NT2/D1 (cell line): Measurements from ENCODE around the gene DCHS1.

ENCODE experiments used
- DNase-seq: peaks from one replicate; pipeline ENCODE4 v3.0.0-alpha.2; 2011; ENCODE audit warnings: low read depth, low spot score
- H3K27me3 ChIP-seq: 2 replicates; pipeline ENCODE4 v1.6.0; 2011; ENCODE audit warnings: mild to moderate bottlenecking; ENCODE audit not compliant: insufficient read length, insufficient read depth
- H3K36me3 ChIP-seq: 2 replicates; pipeline ENCODE4 v1.6.1; 2011; ENCODE audit warnings: mild to moderate bottlenecking, low read length, mixed read lengths; ENCODE audit not compliant: insufficient read depth, insufficient read length
- H3K4me1 ChIP-seq: 2 replicates; pipeline ENCODE4 v1.5.1; 2011; ENCODE audit not compliant: insufficient read depth, insufficient read length
- H3K4me3 ChIP-seq: 2 replicates; pipeline ENCODE4 v1.5.1; 2011; ENCODE audit warnings: low read depth; ENCODE audit not compliant: insufficient read length
- H3K9ac ChIP-seq: 2 replicates; pipeline ENCODE4 v1.6.0; 2011; ENCODE audit warnings: low read depth; ENCODE audit not compliant: insufficient read length
- H3K9me3 ChIP-seq: 2 replicates; pipeline ENCODE4 v1.5.1; 2011; ENCODE audit warnings: mild to moderate bottlenecking, low read length; ENCODE audit not compliant: insufficient read depth
- SUZ12 ChIP-seq: IDR thresholded peaks from 2 replicates; pipeline ENCODE4 v1.6.1; 2011; ENCODE audit not compliant: insufficient read length, insufficient read depth; ENCODE audit errors: extremely low read depth
- YY1 ChIP-seq: IDR thresholded peaks from 2 replicates; pipeline ENCODE4 v1.6.1; 2011; ENCODE audit not compliant: insufficient read length, insufficient read depth
- ZNF274 ChIP-seq: IDR thresholded peaks from 2 replicates; pipeline ENCODE4 v1.6.1; 2011; ENCODE audit warnings: mild to moderate bottlenecking, low read depth, low read length

Gene DCHS1

DNA sequence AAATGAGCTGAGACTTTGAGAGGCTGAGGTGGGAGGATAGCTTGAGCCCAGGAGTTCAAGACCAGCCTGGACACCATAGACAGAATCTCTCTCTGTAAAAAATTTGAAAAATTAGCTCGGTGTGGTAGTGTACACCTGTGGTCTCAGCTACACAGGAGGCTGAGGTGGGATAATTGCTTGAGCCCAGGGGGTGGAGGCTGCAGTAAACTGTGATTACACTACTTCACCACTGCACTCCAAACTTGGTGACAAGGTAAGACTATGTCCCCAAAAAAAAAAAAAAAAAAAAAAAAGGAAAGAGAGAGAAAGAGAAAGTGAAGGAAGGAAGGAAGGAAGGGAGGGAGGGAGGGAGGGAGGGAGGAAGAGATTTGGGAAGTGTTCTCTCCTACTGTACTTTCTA is 77.5 kb downstream of the DCHS1 start:
- Histone ChIP-seq H3K4me3 (no peak overlapping the region), H3K27me3 (no peaks in the 10 kb centered on the region), H3K9ac (no peak overlapping the region), H3K4me1 (no peaks in the 10 kb centered on the region), H3K36me3 (no peaks in the 10 kb centered on the region), H3K9me3 (peaks cover 4% of the 10 kb centered on the region; the same call in 1 of the 2 replicates)
- TF ChIP-seq ZNF274 (no peak), SUZ12 (no peak), YY1 (no peak)
- DNase-seq, result no peak

- H3K9ac ChIP-seq, result no peak overlapping the region
- DNase-seq, result no peak
Observed at GRCh38 chr11:6576471-6577373, 78.9 kb downstream of the DCHS1 start.

DNA sequence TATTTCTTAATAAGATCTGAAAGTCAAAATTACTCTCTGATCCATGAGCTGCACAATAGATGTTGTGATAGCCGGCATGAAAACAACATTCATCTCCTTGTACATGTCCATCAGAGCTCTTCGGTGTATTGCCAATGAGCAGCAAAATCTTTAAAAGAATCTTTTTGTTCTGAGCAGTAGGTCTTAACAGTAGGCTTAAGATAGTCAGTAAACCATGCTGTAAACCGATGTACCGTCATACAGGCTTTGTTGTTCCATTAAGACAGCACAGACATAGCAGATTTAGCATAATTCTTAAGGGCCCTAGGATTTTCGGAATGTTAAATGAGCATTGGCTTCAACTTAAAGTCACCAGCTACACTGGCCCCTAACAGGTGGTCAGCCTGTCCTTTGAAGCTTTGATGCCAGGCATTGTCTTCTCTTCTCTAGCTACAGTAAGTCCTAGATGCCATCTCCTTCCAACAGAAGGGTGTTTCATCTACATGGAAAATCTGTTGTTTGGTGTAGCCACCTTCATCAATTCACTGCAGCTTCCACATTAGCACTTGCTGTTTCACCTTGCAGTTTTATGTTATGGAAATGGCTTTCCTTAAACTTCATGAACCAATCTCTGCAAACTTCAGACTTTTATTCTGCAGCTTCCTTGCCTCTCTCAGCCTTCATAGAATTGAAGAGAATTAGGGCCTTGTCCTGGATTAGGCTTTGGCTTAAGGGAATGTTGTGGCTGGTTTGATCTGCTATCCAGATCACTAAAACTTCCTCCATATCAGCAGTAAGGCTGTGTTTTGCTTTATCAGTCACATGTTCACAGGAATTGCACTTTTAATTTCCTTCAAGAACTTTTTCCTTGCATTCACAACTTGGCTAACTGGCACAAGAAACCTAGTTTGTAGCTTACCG is 80.5 kb downstream of the DCHS1 start:
- no peaks in the 10 kb centered on the region for H3K27me3 ChIP-seq
- no peak for DNase-seq
- H3K36me3 ChIP-seq, result no peaks in the 10 kb centered on the region
- TF ChIP-seq YY1 (no peak), SUZ12 (no peak), ZNF274 (no peak)
- H3K4me1 ChIP-seq, result no peaks in the 10 kb centered on the region
- H3K4me3 ChIP-seq, result no peak overlapping the region
- no peak overlapping the region for H3K9ac ChIP-seq
- H3K9me3 ChIP-seq, result no peaks in the 10 kb centered on the region

More at GRCh38 chr11:6576471-6577373, 78.9 kb downstream of the DCHS1 start:
- TF ChIP-seq YY1, result no peak
- TF ChIP-seq ZNF274, result no peak
- no peak for TF ChIP-seq SUZ12
- H3K9me3 ChIP-seq, result no peaks in the 10 kb centered on the region
- no peaks in the 10 kb centered on the region for H3K27me3 ChIP-seq
- H3K4me1 ChIP-seq, result no peaks in the 10 kb centered on the region
- no peak overlapping the region for H3K4me3 ChIP-seq
- H3K36me3 ChIP-seq, result no peaks in the 10 kb centered on the region

- Histone ChIP-seq H3K4me1 (no peaks in the 10 kb centered on the region), H3K27me3 (no peaks in the 10 kb centered on the region), H3K9me3 (no peaks in the 10 kb centered on the region), H3K36me3 (no peaks in the 10 kb centered on the region), H3K9ac (no peak overlapping the region), H3K4me3 (no peak overlapping the region)
- no peak for TF ChIP-seq YY1
- no peak for TF ChIP-seq ZNF274
- no peak for TF ChIP-seq SUZ12
- DNase-seq, result no peak
Observed at GRCh38 chr11:6572215-6572614, 83.4 kb downstream of the DCHS1 start.

- Histone ChIP-seq H3K4me1 (no peaks in the 10 kb centered on the region), H3K27me3 (no peaks in the 10 kb centered on the region), H3K36me3 (peaks cover 3% of the 10 kb centered on the region), H3K9ac (no peak overlapping the region), H3K9me3 (no peaks in the 10 kb centered on the region), H3K4me3 (no peak overlapping the region)
- TF ChIP-seq ZNF274, result no peak
- TF ChIP-seq SUZ12, result no peak
- TF ChIP-seq YY1, result no peak
- no peak for DNase-seq
Observed at GRCh38 chr11:6571434-6572008, 84.1 kb downstream of the DCHS1 start.
